Vagina (tissue), 2 donors: ENCODE results near the gene SDR9C7. TPM values are rescaled to one million over a fixed set of nuclear protein-coding genes. Genes with fewer than 3 reads are reported as not detected.
"Not testable (repeated sequence)": the region's sequence is repeated elsewhere in the genome, so short reads cannot be mapped to it uniquely, and the experiment has no call there.

Source experiments
- DNase-seq, 2 donors: peaks; one replicate each; pipeline ENCODE4 v3.0.0-alpha.2; 2017; ENCODE audit errors: extremely low spot score in 2 of 2
- H3K27ac ChIP-seq: fragments of 200-600 bp; sonication (generic); one replicate; pipeline ENCODE4 v1.5.1; 2019
- H3K27me3 ChIP-seq: fragments of 200-600 bp; sonication (generic); one replicate; pipeline ENCODE4 v1.5.1; 2019
- H3K36me3 ChIP-seq, 2 donors: fragments of 200-600 bp; sonication (generic); one replicate each; pipeline ENCODE4 v1.5.1; 2017 to 2019
- H3K4me1 ChIP-seq: fragments of 200-600 bp; sonication (generic); one replicate; pipeline ENCODE4 v1.5.1; 2019
- H3K4me3 ChIP-seq, 2 donors: fragments of 200-600 bp; sonication (generic); 1 replicate in 1 of 2; 2 replicates in 1 of 2; pipeline ENCODE4 v1.5.1; 2016 to 2019
- H3K9me3 ChIP-seq: fragments of 200-600 bp; sonication (generic); one replicate; pipeline ENCODE4 v1.5.1; 2019
- CTCF ChIP-seq, 3 experiments: fragments of 450-650 bp in 2 of 3; fragments of 200-600 bp in 1 of 3; sonication (generic) in 1 of 3; IDR thresholded peaks; one replicate each; pipeline ENCODE4 v1.5.1; 2017 to 2019; ENCODE audit warnings: antibody characterized with exemption in 3 of 3, mild to moderate bottlenecking in 2 of 3, moderate library complexity in 2 of 3
- POLR2A ChIP-seq, 2 donors: fragments of 450-650 bp; IDR thresholded peaks; one replicate each; pipeline ENCODE4 v1.6.1; 2017; ENCODE audit warnings: antibody characterized with exemption in 2 of 2, mild to moderate bottlenecking in 2 of 2, moderate library complexity in 2 of 2
- POLR2AphosphoS5 ChIP-seq, 2 donors: sonication (generic); formaldehyde crosslinking; IDR thresholded peaks; one replicate each; pipeline ENCODE4 v1.9.0; 2017; ENCODE audit warnings: antibody characterized with exemption in 2 of 2, mild to moderate bottlenecking in 2 of 2, low read depth in 1 of 2; ENCODE audit not compliant: insufficient read depth in 1 of 2
- intact Hi-C: fragments of 100-400 bp; cut with DNase I; formaldehyde crosslinking; loops from one replicate; pipeline ENCODE4 v1.15.1; 2023
- total RNA-seq: library from RNA; depleted of rRNA; stranded (reverse); fragments of >200 nt; gene quantifications from one replicate; pipeline ENCODE4 v1.2.3, GENCODE V29; 2016

SDR9C7 gene
- total RNA-seq, 1 donor from 2014 or later, result 11.0 TPM

- no peak for TF ChIP-seq CTCF (IDR thresholded peaks at IDR 0.05)
- no peak for TF ChIP-seq POLR2A (IDR thresholded peaks at IDR 0.05)
- TF ChIP-seq POLR2AphosphoS5 (IDR thresholded peaks at IDR 0.05; ENCODE audit: insufficient read depth in 1 of 2, low read depth in 1 of 2), result no peak
- Histone ChIP-seq H3K4me3 (no peak overlapping the region), H3K4me1 (no peaks in the 10 kb centered on the region), H3K27ac (no peak overlapping the region), H3K27me3 (no peaks in the 10 kb centered on the region), H3K9me3 (no peaks in the 10 kb centered on the region), H3K36me3 (no peaks in the 10 kb centered on the region)
- intact Hi-C loops, result no loop called here
- DNase-seq, result no peak
Observed at GRCh38 chr12:56885316-56885715, 48.9 kb downstream of the SDR9C7 start.

DNA sequence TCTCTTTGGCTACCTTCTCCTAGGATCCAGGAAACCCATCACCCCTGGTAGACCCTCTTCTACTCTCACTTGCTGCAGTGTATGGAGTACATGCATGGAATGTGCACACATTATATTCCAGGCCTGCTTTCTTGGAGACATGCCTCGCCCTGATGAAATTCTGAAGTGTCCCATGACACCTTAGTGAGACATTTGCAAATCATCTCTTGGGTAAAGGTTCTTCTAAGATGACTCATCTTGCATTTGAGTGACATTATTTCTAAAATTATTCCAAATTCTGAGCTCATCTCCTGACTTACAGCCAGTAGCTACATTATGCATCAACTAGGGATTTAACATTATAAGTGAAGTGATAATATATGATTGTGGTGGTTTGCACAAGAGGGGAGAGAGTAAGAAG lies 49.8 kb downstream of the SDR9C7 start:
- Histone ChIP-seq H3K27ac (no peak overlapping the region), H3K27me3 (no peaks in the 10 kb centered on the region), H3K4me1 (no peaks in the 10 kb centered on the region), H3K4me3 (no peak overlapping the region), H3K9me3 (no peaks in the 10 kb centered on the region), H3K36me3 (no peaks in the 10 kb centered on the region)
- no peak for TF ChIP-seq POLR2A (IDR thresholded peaks at IDR 0.05)
- no peak for TF ChIP-seq CTCF (IDR thresholded peaks at IDR 0.05)
- TF ChIP-seq POLR2AphosphoS5 (IDR thresholded peaks at IDR 0.05; ENCODE audit: insufficient read depth in 1 of 2, low read depth in 1 of 2), result no peak
- intact Hi-C loops, result no loop called here
- no peak for DNase-seq

DNA sequence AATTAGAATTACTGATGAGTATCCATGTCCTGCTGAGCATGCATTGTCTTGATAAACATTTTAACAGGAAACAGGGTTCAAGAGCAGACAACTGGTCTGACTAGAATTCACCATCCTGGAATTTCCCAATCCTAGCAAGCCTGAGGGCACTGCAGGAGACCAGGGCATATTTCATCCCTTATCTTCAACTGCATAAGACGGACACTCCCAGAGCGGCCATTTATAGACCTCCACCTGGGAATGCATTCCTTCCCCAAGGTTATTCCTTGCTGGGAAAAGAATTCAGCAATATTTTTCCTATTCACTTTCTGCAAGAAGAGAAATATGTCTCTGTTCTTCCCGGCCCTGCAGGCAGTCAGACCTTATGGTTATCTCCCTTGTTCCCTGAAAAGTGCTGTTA lies 51.8 kb downstream of the SDR9C7 start:
- DNase-seq, H3K4me1 ChIP-seq, H3K36me3 ChIP-seq, H3K27me3 ChIP-seq, H3K9me3 ChIP-seq, intact Hi-C loops, H3K27ac ChIP-seq, H3K4me3 ChIP-seq: not testable (repeated sequence)

DNA sequence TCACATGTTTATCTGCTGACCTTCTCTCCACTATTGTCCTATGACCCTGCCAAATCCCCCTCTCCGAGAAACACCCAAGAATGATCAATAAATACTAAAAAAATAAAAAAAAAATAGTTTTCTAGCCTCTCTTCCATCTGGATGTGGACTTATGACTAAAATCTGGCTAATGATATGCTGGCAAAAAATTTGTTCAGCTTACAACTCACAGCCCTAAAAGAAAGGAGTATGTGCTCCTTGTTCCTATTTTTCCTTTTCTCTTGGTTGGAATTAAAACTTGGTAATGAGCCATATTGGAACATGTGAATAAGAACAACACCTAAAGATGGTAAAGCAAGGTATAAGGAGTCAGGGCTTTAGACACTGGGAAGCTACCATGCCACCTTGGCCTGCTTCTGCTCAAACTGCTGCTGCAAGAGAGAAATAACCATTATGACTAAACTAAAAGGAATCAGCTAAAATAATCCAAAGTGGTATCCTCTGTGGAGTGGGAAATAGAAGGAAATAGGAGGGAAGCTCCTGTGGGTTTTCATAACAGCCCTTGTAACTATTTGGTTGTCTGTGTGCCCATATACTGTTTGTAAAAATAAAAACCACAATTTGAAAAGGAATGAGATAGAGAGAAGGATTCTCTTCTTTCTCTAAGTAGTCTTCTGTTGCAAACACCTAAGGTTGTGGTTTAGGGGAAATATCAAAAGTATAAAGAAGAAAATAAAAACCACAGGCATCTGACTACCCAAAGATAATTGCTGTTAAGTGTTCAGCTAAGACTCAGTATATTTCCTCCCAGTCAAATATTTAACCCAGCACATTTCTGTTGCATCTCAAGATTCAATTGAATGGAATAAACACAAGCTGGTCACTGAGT lies 53.8 kb downstream of the SDR9C7 start:
- DNase-seq, result no peak
- intact Hi-C loops, result no loop called here
- no peaks in the 10 kb centered on the region for H3K4me1 ChIP-seq

DNA sequence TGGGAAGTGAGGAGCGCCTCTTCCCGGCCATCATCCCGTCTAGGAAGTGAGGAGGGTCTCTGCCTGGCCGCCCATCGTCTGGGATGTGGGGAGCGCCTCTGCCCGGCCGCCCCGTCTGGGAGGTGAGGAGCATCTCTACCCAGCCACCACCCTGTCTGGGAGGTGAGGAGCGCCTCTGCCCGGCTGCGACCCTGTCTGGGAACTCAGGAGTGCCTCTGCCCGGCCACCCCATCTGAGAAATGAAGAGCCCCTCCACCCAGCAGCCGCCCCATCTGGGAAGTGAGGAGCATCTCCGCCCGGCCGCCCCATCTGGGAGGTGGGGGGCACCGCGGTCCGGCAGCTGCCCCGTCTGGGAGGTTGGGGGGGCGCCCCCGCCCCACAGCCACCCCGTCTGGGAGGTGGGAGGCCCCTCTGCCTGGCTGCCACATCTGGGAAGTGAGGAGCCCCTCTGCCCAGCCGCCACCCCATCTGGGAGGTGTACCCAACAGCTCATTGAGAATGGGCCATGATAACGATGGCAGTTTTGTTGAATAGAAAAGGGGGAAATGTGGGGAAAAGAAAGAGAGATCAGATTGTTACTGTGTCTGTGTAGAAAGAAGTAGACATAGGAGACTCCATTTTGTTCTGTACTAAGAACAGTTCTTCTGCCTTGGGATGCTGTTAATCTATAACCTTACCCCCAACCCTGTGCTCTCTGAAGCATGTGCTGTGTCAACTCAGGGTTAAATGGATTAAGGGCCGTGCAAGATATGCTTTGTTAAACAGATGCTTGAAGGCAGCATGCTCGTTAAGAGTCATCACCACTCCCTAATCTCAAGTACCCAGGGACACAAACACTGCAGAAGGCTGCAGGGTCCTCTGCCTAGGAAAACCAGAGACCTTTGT lies 54.7 kb downstream of the SDR9C7 start:
- H3K27ac ChIP-seq, DNase-seq, H3K27me3 ChIP-seq, H3K9me3 ChIP-seq, H3K36me3 ChIP-seq, H3K4me3 ChIP-seq, intact Hi-C loops, H3K4me1 ChIP-seq: not testable (repeated sequence)

More for the DNA sequence above, 53.8 kb downstream of the SDR9C7 start:
- no peak for TF ChIP-seq POLR2A (IDR thresholded peaks at IDR 0.05)
- TF ChIP-seq POLR2AphosphoS5 (IDR thresholded peaks at IDR 0.05; ENCODE audit: insufficient read depth in 1 of 2, low read depth in 1 of 2), result no peak
- TF ChIP-seq CTCF (IDR thresholded peaks at IDR 0.05), result no peak
- H3K27me3 ChIP-seq, result no peaks in the 10 kb centered on the region
- H3K27ac ChIP-seq, result no peak overlapping the region
- no peaks in the 10 kb centered on the region for H3K36me3 ChIP-seq
- no peaks in the 10 kb centered on the region for H3K9me3 ChIP-seq
- H3K4me3 ChIP-seq, result no peak overlapping the region

DNA sequence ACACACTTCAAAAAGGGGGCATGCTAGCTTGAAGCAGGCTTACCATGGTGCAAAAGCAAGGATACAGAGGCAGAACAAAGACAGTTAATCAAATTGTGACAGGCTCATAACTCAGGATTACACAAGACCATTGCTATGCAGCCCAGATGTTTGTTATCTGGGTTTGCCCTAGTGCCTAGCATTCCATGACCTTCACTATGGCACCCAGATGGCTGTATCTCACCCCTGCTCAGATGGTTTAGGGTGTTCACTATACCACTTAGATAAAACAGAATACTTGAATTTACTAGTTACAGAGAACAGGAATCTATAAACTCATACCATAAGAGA lies 56.2 kb downstream of the SDR9C7 start:
- Histone ChIP-seq H3K4me1 (no peaks in the 10 kb centered on the region), H3K27ac (no peak overlapping the region), H3K36me3 (no peaks in the 10 kb centered on the region), H3K27me3 (no peaks in the 10 kb centered on the region), H3K9me3 (no peaks in the 10 kb centered on the region), H3K4me3 (no peak overlapping the region)
- intact Hi-C loops, result no loop called here
- no peak for TF ChIP-seq CTCF (IDR thresholded peaks at IDR 0.05)
- TF ChIP-seq POLR2AphosphoS5 (IDR thresholded peaks at IDR 0.05; ENCODE audit: insufficient read depth in 1 of 2, low read depth in 1 of 2), result no peak
- TF ChIP-seq POLR2A (IDR thresholded peaks at IDR 0.05), result no peak
- DNase-seq, result no peak
